ENCODE measurements around the gene LRRIQ1. TPM values are rescaled to one million over a fixed set of nuclear protein-coding genes. Genes with fewer than 3 reads are reported as not detected.

LRRIQ1 gene
- total RNA-seq, 1 experiment from 2014 or later, result 5.2 TPM

DNA sequence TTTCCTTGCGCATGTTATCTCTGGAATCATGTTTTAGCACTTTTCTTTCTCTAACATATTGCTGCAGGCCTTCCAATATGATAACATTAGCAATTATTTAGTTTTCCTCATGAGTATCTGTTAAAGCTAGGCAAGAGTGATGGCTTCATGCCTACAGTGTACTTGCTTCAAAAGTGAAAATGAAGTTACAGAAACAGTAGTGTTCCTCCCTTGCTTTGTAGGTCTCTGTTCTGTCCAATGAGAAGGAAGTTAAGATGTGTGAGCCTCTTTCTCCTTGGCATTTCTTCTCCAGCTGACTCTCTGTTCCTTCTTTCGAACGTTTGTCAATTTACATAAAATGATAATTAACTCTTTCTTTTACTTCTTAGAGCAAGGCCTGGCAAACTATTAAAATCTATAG is 22.2 kb downstream of the LRRIQ1 start:
- CTCF ChIA-PET, result no interaction called here
- no TSS peak for BruUV-seq (replicated peaks)
- no peak for TF ChIP-seq EZH2 (IDR thresholded peaks at IDR 0.05; ENCODE audit: low read depth)
- TF ChIP-seq, protein P1, sequence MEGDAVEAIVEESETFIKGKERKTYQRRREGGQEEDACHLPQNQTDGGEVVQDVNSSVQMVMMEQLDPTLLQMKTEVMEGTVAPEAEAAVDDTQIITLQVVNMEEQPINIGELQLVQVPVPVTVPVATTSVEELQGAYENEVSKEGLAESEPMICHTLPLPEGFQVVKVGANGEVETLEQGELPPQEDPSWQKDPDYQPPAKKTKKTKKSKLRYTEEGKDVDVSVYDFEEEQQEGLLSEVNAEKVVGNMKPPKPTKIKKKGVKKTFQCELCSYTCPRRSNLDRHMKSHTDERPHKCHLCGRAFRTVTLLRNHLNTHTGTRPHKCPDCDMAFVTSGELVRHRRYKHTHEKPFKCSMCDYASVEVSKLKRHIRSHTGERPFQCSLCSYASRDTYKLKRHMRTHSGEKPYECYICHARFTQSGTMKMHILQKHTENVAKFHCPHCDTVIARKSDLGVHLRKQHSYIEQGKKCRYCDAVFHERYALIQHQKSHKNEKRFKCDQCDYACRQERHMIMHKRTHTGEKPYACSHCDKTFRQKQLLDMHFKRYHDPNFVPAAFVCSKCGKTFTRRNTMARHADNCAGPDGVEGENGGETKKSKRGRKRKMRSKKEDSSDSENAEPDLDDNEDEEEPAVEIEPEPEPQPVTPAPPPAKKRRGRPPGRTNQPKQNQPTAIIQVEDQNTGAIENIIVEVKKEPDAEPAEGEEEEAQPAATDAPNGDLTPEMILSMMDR (conservative IDR thresholded peaks at IDR 0.05), result no peak
- Histone ChIP-seq H4K20me1 (ENCODE audit: insufficient read depth) (no peaks in the 10 kb centered on the region; the same call in 1 of the 2 replicates), H3K79me2 (ENCODE audit: low read depth) (no peaks in the 10 kb centered on the region), H3F3A (ENCODE audit: insufficient read depth, low read depth) (no peaks in the 10 kb centered on the region), H3K27me3 (ENCODE audit: insufficient read depth, low read depth) (no peaks in the 10 kb centered on the region), H3K9me3 (ENCODE audit: insufficient read depth, low read depth) (no peaks in the 10 kb centered on the region), H3K4me3 (no peak overlapping the region), H3K4me1 (replicated peaks; ENCODE audit: insufficient read depth) (no peaks in the 10 kb centered on the region), H3K4me2 (no peak overlapping the region), H2AFZ (no peak overlapping the region), H3K9me2 (ENCODE audit: insufficient read depth) (no peaks in the 10 kb centered on the region), H3K27ac (no peak overlapping the region), H3K36me3 (ENCODE audit: low read depth) (no peaks in the 10 kb centered on the region)
- intact Hi-C loops (cut with micrococcal nuclease; ENCODE audit: unreplicated experiment), result no loop called here
- DNase-seq, result no peak
- POLR2A ChIA-PET (ENCODE audit: unreplicated experiment), result no interaction called here

DNA sequence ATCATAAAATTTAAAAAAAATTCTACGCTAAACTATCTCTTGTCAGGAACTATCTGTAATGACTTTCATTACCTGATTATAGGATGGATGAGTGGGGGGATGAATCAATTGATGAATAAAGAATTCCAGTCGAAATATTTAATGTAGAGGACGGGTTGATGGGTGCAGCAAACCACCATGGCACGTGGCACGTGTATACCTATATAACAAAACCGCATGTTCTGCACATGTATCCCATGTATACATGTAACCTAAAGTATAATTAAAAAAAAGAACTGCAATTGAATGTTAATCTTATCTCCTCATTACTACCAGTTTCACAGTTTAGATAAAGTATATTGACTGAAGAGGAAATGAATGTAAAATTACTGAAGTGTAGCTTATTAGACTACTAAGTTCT is 23.4 kb downstream of the LRRIQ1 start:
- Histone ChIP-seq H3K36me3 (ENCODE audit: low read depth) (no peaks in the 10 kb centered on the region), H4K20me1 (ENCODE audit: insufficient read depth) (no peaks in the 10 kb centered on the region; the same call in 1 of the 2 replicates), H3K4me3 (no peak overlapping the region), H3K9me3 (ENCODE audit: insufficient read depth, low read depth) (no peaks in the 10 kb centered on the region), H3K4me2 (no peak overlapping the region), H2AFZ (no peak overlapping the region), H3K79me2 (ENCODE audit: low read depth) (no peaks in the 10 kb centered on the region), H3K4me1 (replicated peaks; ENCODE audit: insufficient read depth) (no peaks in the 10 kb centered on the region), H3F3A (ENCODE audit: insufficient read depth, low read depth) (no peaks in the 10 kb centered on the region), H3K9me2 (ENCODE audit: insufficient read depth) (no peaks in the 10 kb centered on the region), H3K27me3 (ENCODE audit: insufficient read depth, low read depth) (no peaks in the 10 kb centered on the region), H3K27ac (no peak overlapping the region)
- no peak for DNase-seq
- CTCF ChIA-PET, result no interaction called here
- intact Hi-C loops (cut with micrococcal nuclease; ENCODE audit: unreplicated experiment), result no loop called here
- no peak for TF ChIP-seq EZH2 (IDR thresholded peaks at IDR 0.05; ENCODE audit: low read depth)
- TF ChIP-seq, protein P1 (conservative IDR thresholded peaks at IDR 0.05), result no peak
- no TSS peak for BruUV-seq (replicated peaks)
- POLR2A ChIA-PET (ENCODE audit: unreplicated experiment), result no interaction called here

DNA sequence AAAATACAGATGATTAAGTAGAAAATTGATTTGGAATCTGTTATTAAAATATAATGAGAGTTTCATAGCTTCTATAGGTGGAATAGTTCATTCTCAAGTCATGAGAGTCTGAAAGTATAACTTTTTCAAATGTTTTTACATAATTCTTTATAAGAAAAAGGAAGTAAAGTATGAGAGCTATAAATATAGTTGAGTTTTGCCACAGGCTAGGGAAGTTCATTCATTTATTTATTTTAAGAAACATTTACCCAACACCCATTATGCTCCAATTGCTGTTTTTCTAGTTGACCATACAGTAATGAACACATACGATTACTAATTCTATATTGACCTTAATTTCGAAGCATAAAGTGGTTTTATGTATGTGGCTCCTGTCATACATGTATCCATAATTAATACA is 24.8 kb downstream of the LRRIQ1 start:
- Histone ChIP-seq H3K9me2 (ENCODE audit: insufficient read depth) (no peaks in the 10 kb centered on the region), H3K4me1 (replicated peaks; ENCODE audit: insufficient read depth) (no peaks in the 10 kb centered on the region), H3K79me2 (ENCODE audit: low read depth) (no peaks in the 10 kb centered on the region), H3K9me3 (ENCODE audit: insufficient read depth, low read depth) (no peaks in the 10 kb centered on the region), H3F3A (ENCODE audit: insufficient read depth, low read depth) (no peaks in the 10 kb centered on the region), H3K27me3 (ENCODE audit: insufficient read depth, low read depth) (no peaks in the 10 kb centered on the region), H3K27ac (no peak overlapping the region), H2AFZ (no peak overlapping the region), H3K4me2 (no peak overlapping the region), H3K4me3 (no peak overlapping the region), H3K36me3 (ENCODE audit: low read depth) (no peaks in the 10 kb centered on the region), H4K20me1 (ENCODE audit: insufficient read depth) (no peaks in the 10 kb centered on the region; the same call in 1 of the 2 replicates)
- TF ChIP-seq, protein P1 (conservative IDR thresholded peaks at IDR 0.05), result no peak
- no peak for TF ChIP-seq EZH2 (IDR thresholded peaks at IDR 0.05; ENCODE audit: low read depth)
- intact Hi-C loops (cut with micrococcal nuclease; ENCODE audit: unreplicated experiment), result no loop called here
- no peak for DNase-seq
- CTCF ChIA-PET, result no interaction called here
- BruUV-seq (replicated peaks), result no TSS peak
- POLR2A ChIA-PET (ENCODE audit: unreplicated experiment), result interaction anchor here (0.6 kb wide), 2 partner anchors 823 to 1494 kb away, joined by 3 to 11 read pairs; no protein-coding TSS in a partner anchor

All from PC-9 (cell line).